ENCODE measurements around the gene PLA2G4A.
"Not testable (repeated sequence)": the region's sequence is repeated elsewhere in the genome, so short reads cannot be mapped to it uniquely, and the experiment has no call there.

The PLA2G4A gene

DNA sequence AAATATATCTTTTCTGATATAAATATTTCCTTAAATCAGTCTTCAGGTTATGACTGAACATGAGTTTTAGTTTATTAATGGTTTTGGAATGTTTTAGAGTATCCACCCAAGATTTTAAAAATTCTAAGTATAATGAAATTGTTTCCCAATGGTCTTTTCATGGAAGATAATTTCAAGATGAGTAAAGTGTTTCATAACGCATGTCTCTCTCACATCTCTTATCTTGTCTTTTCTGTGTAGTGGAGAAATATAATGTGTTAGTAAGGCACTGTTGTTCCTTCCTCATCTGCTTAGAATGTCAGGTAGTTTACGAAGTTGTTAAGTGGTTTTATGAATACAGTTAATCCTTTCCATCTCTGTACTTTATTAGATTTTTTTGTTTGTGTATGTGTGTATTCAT is 49.6 kb downstream of the PLA2G4A start:
- no peak for DNase-seq

DNA sequence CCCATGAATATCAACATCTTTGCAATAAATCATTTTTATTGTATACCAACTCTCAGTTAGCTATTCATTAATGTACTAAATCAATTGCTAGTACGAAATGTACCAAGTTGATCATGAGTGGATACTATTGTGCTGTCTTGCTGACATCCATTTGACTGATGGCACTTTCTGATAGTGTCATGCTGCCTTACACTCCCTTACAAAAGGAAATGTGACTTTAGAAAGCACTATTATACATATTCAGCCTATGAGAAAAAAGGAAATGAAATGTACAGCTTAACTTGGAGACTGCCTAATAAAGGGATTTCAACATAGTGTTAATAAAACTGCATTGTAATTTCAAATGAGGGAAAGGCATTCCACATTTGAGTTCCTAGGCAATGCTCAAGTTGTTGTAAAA is 52.2 kb downstream of the PLA2G4A start:
- DNase-seq, result no peak

DNA sequence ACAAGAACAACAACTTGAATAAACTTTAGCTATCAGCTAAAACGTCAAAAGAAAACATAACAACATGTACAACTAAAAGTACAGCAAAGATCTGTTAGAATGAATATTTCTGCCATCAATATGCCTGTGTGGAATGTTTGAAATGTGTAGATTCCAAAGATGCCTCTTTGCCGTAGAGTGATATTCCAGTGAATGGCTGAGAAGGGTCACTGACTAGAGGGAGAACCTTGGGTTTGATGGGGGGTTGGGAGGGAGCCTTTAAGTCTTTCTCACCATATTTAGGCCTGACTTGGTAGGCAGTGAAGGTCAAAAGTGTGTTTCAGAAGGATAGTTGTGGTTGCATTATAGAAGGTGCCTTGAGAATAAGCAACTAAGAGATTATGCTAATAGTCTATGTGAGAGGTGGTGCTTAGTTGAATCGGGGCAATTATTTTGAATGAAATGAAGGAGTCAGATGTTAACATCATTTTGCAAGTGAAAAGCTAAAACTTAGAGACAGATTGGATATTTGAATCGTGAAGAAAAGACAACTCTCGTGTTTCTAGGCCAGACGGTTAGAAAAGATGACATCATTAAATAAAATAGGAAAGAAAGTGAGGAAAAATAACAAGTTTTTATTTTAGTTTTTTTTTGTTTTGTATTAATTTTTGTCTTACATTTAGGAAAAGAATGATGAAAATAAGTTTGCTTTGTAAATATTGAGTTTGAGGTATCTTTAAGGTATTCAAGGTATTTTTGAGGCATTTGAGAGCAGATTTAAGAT is 53.8 kb downstream of the PLA2G4A start:
- DNase-seq, result no peak

DNA sequence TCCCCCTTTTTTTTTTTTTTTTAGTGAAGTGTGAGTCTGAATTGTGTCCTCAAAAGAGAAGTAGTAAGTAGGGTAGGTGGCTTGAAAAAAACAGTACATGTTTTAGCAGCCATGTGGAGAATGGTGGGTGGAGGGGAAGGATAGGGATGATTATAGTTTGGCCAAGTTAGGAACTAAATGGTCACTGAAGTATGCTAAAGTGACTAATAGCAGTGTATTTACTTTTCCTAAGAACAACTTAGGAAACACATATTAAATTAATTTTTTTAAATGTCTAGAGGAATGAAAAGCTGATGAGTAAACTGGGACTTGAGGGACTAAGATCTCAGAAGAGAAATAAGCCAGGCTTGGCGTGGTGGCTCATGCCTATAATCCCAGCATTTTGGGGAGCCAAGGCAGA is 55.5 kb downstream of the PLA2G4A start:
- DNase-seq, result no peak

DNA sequence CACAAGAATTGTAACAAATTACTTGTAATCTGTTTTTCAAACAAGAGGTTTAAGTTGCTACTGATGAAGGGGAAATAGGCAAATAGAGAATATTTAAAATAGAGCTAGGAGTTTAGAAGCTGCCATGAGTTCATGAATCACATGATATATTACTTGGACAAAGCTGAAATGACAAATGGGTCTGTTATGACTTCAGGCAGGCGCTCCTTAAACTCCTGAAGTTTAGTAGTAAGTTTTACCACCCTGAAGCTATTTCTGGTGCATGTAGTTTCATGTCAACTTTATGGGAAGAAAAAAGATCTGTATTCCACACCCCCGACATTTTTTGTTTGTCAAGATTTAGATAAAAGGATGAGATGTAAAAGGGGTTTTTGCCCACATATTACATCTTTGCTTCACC is 58.5 kb downstream of the PLA2G4A start:
- DNase-seq, result no peak

DNA sequence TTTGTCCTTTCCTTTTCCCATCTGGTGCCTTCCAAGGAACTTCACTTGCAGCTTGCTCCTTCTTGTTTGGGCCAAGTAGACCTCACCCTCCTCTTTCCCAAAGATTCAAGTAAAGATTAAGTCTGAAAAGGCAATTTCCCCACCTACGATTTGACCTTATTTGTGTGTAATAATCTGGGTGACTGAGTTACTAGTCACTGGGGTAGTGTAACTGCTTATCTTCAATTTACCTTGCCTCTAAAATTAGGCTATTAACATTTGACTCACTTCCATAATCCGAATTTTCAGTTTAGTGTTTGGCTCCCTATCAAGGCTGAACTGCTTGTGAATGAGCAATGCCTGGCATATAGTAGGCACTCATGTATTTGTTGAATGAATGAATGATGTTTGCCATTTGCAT is 59.6 kb downstream of the PLA2G4A start:
- DNase-seq, result no peak

DNA sequence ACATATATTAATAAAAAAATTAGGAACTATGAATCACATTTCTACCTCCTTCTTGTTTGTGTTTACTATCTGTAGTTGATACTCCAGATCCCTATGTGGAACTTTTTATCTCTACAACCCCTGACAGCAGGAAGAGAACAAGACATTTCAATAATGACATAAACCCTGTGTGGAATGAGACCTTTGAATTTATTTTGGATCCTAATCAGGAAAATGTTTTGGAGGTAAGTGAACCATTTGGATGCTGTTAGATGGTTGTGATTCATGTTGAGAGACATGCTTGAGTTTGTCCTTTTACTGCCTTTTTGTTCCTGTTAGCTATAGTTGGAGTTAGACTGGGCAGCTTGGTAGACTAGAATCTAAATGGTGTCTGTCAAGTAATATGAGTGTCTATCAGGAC is 64.2 kb downstream of the PLA2G4A start:
- DNase-seq, result no peak

DNA sequence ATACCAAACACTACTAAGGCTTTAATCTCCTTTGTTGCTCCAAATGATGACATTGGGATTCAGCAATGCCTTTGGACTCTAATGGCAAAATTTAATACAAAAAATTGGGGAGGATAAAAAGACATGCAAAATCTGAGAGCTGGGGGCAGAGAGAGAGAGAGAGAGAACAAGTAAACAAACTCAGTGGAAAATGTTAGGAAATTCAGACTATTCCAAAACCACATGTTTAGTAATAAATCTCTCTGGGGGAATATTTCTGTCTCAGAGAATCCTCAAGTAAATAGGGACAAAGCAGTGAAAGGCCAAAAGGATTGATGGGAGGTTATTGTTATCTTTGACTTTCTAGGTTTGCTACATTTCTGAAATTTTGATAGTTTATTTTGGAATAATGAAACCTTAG is 65.7 kb downstream of the PLA2G4A start:
- DNase-seq, result no peak

DNA sequence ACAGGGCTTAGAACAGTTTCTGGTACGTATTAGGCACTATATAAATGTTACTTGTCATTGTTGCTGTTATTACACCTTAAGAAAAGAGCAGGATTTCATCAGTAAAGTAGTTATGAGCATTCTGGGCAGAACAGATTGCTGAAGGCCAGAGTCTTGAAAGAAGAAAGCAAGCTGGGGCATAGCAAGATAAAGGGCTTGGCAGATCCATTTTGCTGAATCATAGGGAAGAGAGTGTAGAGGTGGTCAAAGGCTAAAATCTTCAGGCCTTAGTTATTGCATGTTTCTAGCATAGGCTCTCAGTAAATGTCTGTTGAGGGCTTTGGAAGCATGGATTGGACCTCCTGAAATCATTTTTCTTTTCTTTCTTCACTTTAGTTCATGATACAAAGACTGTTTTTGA is 67.5 kb downstream of the PLA2G4A start:
- no peak for DNase-seq

DNA sequence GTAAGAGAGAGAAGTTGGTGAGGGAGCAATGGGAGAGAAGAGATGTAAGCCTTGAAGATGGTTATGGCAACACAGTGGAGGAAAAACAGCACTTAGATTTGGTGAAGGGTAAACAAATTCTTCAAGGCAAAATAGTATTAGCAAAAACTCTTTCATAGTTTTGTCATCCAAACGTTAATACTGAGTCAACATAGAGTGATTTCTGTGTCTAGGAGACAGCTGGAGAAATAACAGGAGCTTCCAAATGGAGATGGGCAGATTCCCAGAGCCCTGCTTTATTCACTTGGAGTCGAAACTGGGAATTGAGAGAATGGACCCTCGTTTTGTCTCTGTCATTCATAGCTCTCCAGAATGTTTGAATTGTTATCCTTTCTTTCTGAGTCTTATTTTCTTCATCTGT is 68.3 kb downstream of the PLA2G4A start:
- DNase-seq, result no peak

DNA sequence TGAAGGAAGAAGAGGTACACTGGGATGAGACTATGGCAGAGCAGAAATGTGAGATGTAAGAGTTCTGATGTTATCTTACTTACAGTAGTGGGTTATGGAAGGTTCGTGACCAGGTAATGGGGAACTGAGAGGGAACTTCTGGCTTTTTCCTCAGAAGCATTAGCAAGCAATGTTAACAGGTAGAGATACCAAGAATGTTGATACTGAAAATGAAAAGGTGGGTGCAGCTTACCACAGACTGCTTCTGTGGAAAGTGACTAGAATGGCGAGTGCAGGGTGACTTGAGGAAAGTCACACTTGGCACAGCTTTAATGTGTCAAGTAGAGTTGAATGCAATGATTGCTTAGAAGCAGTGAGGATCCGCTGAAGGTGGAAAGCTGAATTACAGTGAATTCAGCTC is 70.8 kb downstream of the PLA2G4A start:
- DNase-seq, result no peak

DNA sequence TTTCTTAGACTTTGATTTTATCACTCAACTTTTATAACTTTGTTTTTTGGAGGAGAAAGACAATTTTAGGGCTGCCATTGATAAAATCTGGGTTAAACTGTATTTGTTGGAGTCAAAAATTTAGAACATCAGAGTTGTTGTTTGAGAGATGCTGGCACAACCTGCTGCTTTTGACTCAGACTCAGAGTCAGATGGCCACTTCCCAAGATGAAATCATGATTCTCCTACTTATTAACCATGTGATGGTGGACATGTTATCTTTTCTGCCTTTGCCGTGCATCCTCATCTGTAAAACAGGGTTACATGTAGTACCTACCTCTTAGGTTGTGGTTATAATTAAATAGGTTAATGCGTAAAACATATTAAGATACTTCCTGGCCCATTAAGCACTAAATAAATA is 71.2 kb downstream of the PLA2G4A start:
- DNase-seq, result no peak

DNA sequence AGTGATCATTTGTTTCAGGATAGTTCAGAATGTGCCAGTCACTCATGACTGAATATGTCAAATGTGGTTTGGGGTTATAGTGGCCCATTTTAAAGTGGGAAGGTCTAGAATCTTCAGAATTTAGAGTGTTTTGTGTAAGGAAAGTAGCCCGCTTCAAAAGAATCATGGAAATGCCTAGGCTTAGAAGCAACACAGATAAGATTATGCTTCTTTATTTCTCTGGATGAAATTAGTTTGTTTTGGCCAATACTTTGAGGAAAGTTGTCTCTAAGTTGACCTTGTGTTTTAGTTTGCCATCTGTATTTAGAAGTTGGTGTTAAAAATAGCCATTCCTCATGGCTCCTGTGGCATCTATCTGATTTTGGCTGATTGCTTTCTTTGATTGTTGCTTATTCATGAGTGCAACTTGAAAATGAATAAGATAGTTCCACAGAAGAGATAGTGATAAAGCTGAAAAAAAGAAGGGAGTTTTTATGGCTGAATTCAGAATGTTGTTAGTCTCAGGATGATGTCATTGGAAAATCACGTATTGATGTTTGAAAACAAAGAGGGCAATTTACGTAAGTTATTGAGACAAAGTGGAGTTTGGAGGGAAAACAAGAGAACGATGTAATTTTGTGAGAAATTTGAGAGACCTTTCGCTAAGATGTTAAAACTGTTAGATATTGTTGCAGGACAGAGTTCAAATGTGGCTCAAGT is 71.9 kb downstream of the PLA2G4A start:
- DNase-seq, result no peak

DNA sequence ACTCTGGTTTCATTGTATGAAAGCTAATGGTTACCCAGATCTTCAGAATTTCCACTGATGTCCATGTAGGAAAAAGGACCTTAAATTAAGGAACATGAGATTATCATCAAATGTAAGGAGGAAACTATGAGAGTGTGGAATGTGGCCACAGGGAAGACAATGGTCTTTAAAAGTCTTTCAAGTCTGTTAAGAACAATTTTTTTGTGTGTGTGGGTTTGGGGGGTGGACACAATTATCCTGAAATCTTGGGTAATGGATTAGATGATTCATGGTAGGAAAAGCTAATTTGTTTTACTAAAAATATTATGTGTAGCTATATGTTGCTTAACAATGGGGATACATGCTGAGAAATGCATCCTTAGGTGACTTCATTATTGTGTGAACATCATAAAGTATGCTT is 72.9 kb downstream of the PLA2G4A start:
- DNase-seq, result no peak

DNA sequence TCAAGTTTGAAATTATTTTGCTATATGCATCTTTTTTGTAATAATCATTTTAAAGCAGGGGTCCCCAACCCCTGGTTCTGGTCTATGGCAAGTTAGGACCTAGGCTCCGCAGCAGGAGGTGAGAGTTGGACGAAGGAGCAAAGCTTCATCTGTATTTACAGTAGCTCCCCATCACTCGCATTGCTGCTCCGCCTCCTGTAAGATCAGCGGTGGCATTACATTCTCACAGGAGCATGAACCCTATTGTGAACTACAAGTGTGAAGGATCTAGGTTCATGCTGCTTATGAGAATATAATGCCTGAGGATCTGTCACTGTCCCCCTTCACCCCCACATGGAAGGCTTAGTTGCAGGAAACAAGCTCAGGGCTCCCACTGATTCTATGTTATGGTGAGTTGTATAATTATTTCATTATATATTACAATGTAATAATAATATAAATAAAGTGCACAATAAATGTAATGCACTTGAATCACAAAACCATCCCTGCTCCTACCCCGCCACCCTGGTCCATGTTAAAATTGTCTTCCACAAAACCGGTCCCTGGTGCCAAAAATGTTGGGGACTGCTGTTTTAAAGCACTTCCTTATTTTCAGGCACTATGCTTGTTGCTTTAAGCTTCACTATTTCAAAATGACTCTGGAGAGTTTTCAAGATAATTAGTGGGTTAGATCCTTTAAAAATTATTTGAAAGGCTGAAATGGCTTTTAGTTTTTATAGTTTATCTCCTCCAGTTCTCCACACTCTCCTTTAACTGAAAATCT is 74.8 kb downstream of the PLA2G4A start:
- no peak for DNase-seq

DNA sequence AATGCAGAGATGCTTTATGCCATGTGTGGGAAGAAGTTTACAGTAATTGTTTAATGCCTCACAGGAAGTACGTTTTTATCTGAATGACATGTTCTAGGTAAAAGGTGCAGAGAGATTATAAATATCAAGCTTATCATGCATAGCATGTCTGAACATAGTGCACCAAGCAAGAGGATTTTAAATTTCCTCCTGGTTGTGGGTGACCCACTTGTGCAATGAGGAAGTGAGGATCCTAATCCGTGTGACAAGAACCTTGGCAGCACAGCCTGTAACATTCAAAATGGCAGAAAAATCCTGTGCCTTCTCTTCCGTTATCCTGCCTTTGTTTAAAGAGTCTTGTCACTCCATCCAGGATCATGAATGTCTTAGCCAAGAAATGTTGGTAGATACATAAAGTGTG is 75.6 kb downstream of the PLA2G4A start:
- DNase-seq, result no peak

DNA sequence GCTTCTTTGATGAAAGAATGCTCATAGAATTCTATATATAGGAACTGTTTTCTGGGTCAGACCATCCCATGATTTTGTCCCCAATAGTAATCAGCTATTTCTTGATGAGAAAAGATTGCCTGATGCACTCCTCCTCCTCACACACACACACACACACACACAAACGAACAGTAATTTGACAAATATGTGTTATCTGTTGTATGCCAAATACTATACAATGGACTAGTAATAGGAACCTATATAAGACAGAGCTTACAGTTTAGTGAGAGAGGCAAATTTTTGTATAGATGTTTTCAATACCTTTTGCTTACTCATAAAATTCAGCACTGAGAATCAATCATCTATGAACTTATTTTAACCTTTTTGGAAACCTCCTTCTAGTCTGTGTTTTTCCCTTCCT is 76.8 kb downstream of the PLA2G4A start:
- DNase-seq, result no peak

DNA sequence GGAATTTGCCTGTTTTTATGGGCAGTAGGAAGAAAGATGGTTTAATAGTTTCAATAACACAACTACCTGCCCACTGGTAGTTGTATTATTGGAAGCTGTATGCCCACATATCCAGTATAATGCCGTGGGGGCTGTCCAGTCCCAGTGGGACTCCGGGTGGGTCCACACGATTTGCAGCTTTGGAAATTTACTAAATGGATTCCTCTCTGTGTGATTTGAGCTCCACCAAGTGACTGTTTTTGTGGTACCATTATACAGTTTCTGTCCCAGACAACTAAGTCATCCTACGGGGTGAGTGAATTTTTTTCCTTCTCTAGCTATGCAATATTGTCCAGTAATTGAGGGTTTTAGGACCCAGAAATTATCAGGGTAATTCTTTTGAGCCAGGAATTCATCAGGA is 86.8 kb downstream of the PLA2G4A start:
- no peak for DNase-seq

DNA sequence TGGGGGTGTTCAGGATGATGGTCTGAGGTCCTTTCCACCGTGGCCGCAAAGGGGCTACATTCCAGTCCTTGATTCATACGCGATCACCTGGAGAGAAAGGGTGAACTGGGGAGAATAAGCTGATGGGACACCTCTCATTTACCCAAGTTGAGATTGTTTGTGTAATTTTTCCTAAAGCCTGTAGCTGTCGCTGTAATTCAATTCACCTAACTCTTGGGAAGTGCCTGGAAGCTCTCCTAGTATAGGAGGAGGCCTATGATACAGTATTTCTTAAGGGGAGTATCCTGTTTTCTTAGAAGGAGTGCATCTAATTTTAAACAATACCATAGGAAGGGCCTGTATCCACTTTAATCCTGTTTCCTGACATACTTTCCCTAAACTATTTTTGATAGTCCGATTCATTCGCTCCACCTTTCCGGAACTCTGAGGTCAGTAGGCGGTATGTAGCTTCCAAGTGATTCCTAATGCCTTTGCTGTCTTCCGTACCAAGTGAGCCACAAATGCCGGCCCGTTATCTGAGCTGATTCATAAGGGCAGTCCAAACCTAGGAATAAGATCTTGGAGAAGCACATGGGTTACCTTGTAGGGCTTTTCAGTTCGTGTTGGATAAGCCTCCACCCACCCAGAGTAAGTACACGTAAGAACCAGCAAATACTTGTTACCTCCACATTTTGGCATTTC is 88.5 kb downstream of the PLA2G4A start:
- DNase-seq, result not testable (repeated sequence)

DNA sequence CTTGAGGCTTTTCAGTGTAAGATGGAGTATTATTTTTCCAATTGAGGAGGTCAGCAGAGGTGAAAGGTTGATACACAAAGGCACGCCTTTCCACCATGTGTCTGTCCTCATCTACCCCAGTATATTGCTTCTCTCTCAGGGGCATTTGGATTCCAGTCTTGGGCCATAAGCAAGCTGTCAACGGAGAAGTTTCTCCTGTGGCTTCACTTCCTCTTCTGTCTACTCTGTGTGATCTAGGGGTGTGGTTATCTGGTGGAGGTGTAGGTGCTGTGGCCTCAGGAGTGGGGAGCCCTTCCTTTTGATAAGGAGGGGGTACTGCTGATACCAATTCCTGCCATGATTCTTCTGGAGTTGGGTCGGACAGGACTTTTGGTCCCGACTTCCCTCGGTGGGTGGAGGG is 92.6 kb downstream of the PLA2G4A start:
- DNase-seq, result not testable (repeated sequence)

DNA sequence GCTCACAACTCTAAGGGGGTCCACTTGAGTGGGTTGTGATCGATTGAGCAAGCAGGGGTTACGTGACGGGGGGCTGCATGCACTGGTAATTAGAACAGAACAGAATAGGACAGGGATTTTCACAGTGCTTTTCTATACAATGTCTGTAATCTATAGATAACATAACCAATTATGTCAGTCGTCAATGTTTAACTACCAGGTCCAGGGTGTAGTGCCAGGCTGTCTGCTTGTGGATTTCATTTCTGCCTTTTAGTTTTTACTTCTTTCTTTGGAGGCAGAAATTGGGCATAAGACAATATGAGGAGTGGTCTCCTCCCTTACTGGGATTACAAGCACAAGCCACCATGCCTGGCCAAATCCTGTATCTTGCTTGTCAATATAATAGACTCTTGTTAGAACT is 94.1 kb downstream of the PLA2G4A start:
- not testable (repeated sequence) for DNase-seq

DNA sequence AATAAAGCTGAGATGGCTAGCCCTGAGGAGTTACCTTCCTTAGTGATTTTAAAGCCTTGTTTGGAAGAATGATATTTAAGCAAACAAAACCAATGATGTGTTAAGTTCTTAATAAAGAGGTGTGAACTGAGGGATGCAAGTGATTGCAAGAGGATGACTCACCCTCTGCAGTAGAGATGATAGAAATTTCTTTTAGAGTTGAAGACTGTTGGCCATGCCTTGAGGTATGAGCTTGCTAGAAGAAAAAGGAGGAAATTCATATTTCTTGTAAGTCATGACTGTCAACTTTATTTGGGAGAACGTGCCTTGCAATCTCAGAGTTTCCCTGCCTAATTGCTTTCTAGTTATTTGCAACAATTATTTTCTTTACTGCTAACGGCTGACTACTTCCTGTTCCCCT is 94.7 kb downstream of the PLA2G4A start:
- DNase-seq, result no peak

DNA sequence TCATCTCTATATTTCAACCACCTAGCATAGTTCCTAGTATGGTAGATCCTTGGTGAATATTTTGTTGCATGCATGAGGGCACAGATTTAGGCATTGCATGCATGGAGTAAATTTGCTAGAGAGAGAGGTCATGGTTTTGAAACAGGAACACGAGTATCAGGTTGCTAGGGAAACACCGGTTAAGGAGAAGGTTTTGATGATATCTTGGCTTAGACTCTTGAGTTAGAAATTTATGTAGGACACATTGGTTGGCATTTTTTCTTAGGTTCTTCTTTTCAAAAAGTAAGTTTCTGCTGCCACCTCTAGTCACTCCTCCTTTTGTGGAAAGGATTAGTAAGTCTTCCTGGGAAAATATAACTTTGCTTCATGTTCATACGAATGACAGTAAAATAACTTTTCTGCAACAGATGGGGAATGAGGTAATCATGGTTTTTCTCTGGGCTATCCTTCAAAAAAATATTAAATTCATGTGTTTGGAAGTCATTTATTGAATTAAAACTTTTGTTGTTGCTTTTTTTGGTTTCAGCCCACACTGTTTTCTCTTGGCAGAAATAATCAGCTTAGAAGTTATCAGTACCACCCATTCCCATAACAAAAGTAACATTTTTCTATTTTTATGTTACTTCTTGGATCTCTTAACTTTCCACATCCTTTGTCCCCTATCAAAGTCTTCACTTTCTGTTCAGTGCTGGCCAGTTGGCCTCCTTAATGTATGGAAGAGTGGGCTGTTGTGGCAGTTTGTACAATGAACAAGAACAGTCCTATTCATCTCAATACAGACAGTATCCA is 97.3 kb downstream of the PLA2G4A start:
- DNase-seq, result no peak

Data from activated CD4-positive, CD25-positive, alpha-beta regulatory T cell (primary cell).